OCI-LY3 (cell line): ENCODE results near the gene ANKRD34A.

Experiments used
- H2AFZ ChIP-seq: fragments of 200-600, 300-600 bp; shearing (Covaris generic); 2 replicates; pipeline ENCODE4 v1.6.0; 2014; ENCODE audit warnings: antibody characterized with exemption, low read depth, low read length
- H3K27ac ChIP-seq: fragments of 200-600, 300-600 bp; sonication (generic); 2 replicates; pipeline ENCODE4 v1.5.1; 2014; ENCODE audit warnings: mild to moderate bottlenecking, low read length, moderate library complexity, mixed read lengths
- H3K27me3 ChIP-seq: fragments of 200-600, 300-600 bp; sonication (generic); 2 replicates; pipeline ENCODE4 v1.6.1; 2014; ENCODE audit warnings: low read depth, low read length, mixed read lengths
- H3K36me3 ChIP-seq: fragments of 200-600, 300-600 bp; sonication (generic); replicated peaks from 2 replicates; pipeline ENCODE3; 2014; ENCODE audit warnings: low read depth, low read length, mixed read lengths
- H3K4me1 ChIP-seq: fragments of 300-600, 200-600 bp; sonication (generic); 2 replicates; pipeline ENCODE4 v1.6.1; 2014; ENCODE audit warnings: low read length, mixed read lengths
- H3K4me2 ChIP-seq: fragments of 200-600, 300-600 bp; sonication (generic); 2 replicates; pipeline ENCODE4 v1.6.1; 2014; ENCODE audit warnings: low read length, mixed read lengths
- H3K4me3 ChIP-seq: fragments of 300-600, 200-600 bp; sonication (generic); 2 replicates; pipeline ENCODE4 v1.5.1; 2014; ENCODE audit warnings: antibody characterized with exemption, mild to moderate bottlenecking, low read length, moderate library complexity
- H3K79me2 ChIP-seq: fragments of 300-600, 200-600 bp; shearing (Covaris generic); 2 replicates; pipeline ENCODE4 v1.6.1; 2014; ENCODE audit warnings: mild to moderate bottlenecking, low read length, mixed read lengths
- H3K9ac ChIP-seq: fragments of 300-600, 200-600 bp; shearing (Covaris generic); 2 replicates; pipeline ENCODE4 v1.6.0; 2014; ENCODE audit warnings: mild to moderate bottlenecking, low read length, moderate library complexity
- H3K9me3 ChIP-seq: fragments of 200-600, 300-600 bp; shearing (Covaris generic); 2 replicates; pipeline ENCODE4 v1.6.1; 2014; ENCODE audit warnings: low read length, mixed read lengths; ENCODE audit not compliant: insufficient read depth
- H4K20me1 ChIP-seq: fragments of 200-600, 300-600 bp; sonication (generic); 2 replicates; pipeline ENCODE4 v1.6.1; 2016; ENCODE audit warnings: low read length, mixed read lengths; ENCODE audit not compliant: insufficient read depth
- CTCF ChIP-seq: fragments of 200-600, 300-600 bp; sonication (generic); IDR thresholded peaks from 2 replicates; pipeline ENCODE4 v1.5.1; 2014; ENCODE audit warnings: antibody characterized with exemption, low read length, low read depth
- EZH2phosphoT487 ChIP-seq: fragments of 200-600 bp; shearing (Covaris generic); IDR thresholded peaks from 2 replicates; pipeline ENCODE4 v1.6.1; 2018; ENCODE audit warnings: antibody characterized with exemption, mixed run types, low read depth

ANKRD34A gene

GRCh38 chr1:145964328-145965118 is at the start of gene ANKRD34A, which contains the start of gene POLR3GL:
Gene ANKRD34A (minus strand): TSS chr1:145964575. CDS start chr1:145961759, 2,816 bp downstream.
Gene POLR3GL (plus strand): TSS chr1:145964690. CDS start chr1:145974866, 10,176 bp downstream.
- H3K9ac ChIP-seq = peak within 1 kb of the TSS; percentile 73
- peaks cover 7% of the 10 kb centered on the region for H3K36me3 ChIP-seq
- peaks cover 14% of the 10 kb centered on the region for H3K27me3 ChIP-seq
- TF ChIP-seq EZH2phosphoT487 (no peak), CTCF (no peak)
- peak within 1 kb of the TSS; percentile 96 for H2AFZ ChIP-seq
- no peaks in the 10 kb centered on the region for H4K20me1 ChIP-seq
- peak within 1 kb of the TSS; percentile 98 for H3K4me2 ChIP-seq
- H3K4me1 ChIP-seq = peaks cover 28% of the 10 kb centered on the region
- H3K4me3 ChIP-seq = peak within 1 kb of the TSS; percentile 81
- peaks cover 6% of the 10 kb centered on the region; the same call in 1 of the 2 replicates for H3K9me3 ChIP-seq
- peak within 1 kb of the TSS; percentile 20 for H3K27ac ChIP-seq
- no peaks in the 10 kb centered on the region for H3K79me2 ChIP-seq

- H2AFZ ChIP-seq = peak overlapping the region; percentile 23; the same call in 1 of the 2 replicates
Measured at GRCh38 chr1:146013559-146013922, 49.2 kb upstream of the ANKRD34A start.

GRCh38 chr1:146012703-146013558 is 48.6 kb upstream of the ANKRD34A start:
- Histone ChIP-seq H2AFZ (peak overlapping the region; percentile 23), H3K27ac (no peak overlapping the region), H3K4me2 (peak overlapping the region; percentile 72), H3K4me3 (peak overlapping the region; percentile 38), H3K36me3 (no peaks in the 10 kb centered on the region), H3K4me1 (peaks cover 7% of the 10 kb centered on the region; the same call in 1 of the 2 replicates), H3K79me2 (no peaks in the 10 kb centered on the region), H4K20me1 (no peaks in the 10 kb centered on the region), H3K27me3 (peaks cover 18% of the 10 kb centered on the region; the same call in 1 of the 2 replicates), H3K9ac (peak overlapping the region; percentile 9; the same call in 1 of the 2 replicates), H3K9me3 (no peaks in the 10 kb centered on the region)
- TF ChIP-seq EZH2phosphoT487 (no peak), CTCF (peak; percentile 99)

More at GRCh38 chr1:146013559-146013922, 49.2 kb upstream of the ANKRD34A start:
- no peaks in the 10 kb centered on the region for H3K36me3 ChIP-seq
- no peak overlapping the region for H3K27ac ChIP-seq
- H4K20me1 ChIP-seq = no peaks in the 10 kb centered on the region
- H3K27me3 ChIP-seq = peaks cover 19% of the 10 kb centered on the region; the same call in 1 of the 2 replicates
- H3K4me2 ChIP-seq = peak overlapping the region; percentile 72
- H3K4me1 ChIP-seq = peaks cover 7% of the 10 kb centered on the region; the same call in 1 of the 2 replicates
- H3K9ac ChIP-seq = peak overlapping the region; percentile 9; the same call in 1 of the 2 replicates
- TF ChIP-seq CTCF (no peak), EZH2phosphoT487 (no peak)
- no peaks in the 10 kb centered on the region for H3K79me2 ChIP-seq
- H3K9me3 ChIP-seq = no peaks in the 10 kb centered on the region
- peak overlapping the region; percentile 38 for H3K4me3 ChIP-seq
